ENCODE data around the gene SPP2.
A peak's percentile ranks its signal among the peaks of the same experiment; 100 is the strongest.

SPP2 gene

GRCh38 chr2:234033885-234034284 lies 16.6 kb upstream of the SPP2 start:
- no peak overlapping the region for H3K27ac ChIP-seq
- no peak for DNase-seq (ENCODE audit: low read depth, low spot score)

- H3K27ac ChIP-seq, result no peak overlapping the region
- no peak for DNase-seq (ENCODE audit: low read depth, low spot score)
These were observed 12.3 kb upstream of the SPP2 start for GRCh38 chr2:234038076-234038802.

GRCh38 chr2:234044157-234044556 lies 6.3 kb upstream of the SPP2 start:
- H3K27ac ChIP-seq, result no peak overlapping the region
- DNase-seq (ENCODE audit: low read depth, low spot score), result no peak

- no peak for DNase-seq (ENCODE audit: low read depth, low spot score)
- no peak overlapping the region for H3K27ac ChIP-seq
These were observed 4.0 kb upstream of the SPP2 start for GRCh38 chr2:234046521-234046920.

DNA sequence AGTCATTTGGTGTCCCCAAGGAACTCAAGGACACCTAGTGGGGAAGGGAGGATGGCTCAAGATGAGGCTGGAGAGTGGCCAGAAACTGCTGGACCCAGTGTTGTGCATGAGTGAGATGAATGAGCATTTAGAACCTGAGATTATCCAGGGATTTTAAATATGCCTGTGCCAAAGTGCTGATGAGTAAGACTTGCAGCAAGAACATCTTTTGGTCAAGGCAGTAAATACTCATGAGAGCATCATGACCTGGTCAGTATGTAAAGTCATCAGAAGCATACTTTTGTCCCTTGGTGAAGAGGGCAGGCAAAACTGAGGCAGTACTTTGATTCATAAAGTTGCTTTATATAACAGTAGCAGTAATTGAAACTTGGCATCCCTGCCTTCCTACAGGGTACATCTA lies 3.1 kb upstream of the SPP2 start:
- no peak overlapping the region for H3K27ac ChIP-seq
- no peak for DNase-seq (ENCODE audit: low read depth, low spot score)

GRCh38 chr2:234048049-234048448 lies 2.5 kb upstream of the SPP2 start:
- H3K27ac ChIP-seq, result no peak overlapping the region
- no peak for DNase-seq (ENCODE audit: low read depth, low spot score)

- DNase-seq (ENCODE audit: low read depth, low spot score), result no peak
These were observed 1.0 kb downstream of the SPP2 start for GRCh38 chr2:234051374-234052070.

DNA sequence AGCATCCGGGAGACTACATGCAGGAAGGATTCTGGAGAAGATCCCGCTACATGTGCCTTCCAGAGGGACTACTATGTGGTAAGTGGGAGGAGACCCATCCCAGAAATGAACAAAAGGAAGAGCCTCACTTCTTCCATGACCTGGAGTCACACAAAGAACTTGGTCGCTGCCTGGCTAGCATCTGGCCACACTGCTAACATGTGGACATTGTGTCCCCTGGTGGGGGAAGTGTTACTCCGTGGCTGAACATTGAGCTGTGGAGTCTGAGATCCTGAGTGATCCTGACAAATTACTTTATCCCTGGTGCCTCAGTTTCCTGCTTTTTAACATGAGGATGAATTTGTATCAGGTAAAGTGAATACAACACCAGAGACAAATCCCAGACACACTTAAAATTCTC lies 8.4 kb downstream of the SPP2 start:
- no peak overlapping the region for H3K27ac ChIP-seq
- DNase-seq (ENCODE audit: low read depth, low spot score), result no peak

More at GRCh38 chr2:234051374-234052070, 1.0 kb downstream of the SPP2 start:
- H3K27ac ChIP-seq, result peak overlapping the region; percentile 25

GRCh38 chr2:234060236-234060635 lies 9.7 kb downstream of the SPP2 start:
- DNase-seq (ENCODE audit: low read depth, low spot score), result no peak
- no peak overlapping the region for H3K27ac ChIP-seq

- no peak for DNase-seq (ENCODE audit: low read depth, low spot score)
- no peak overlapping the region for H3K27ac ChIP-seq
These were observed 11.2 kb downstream of the SPP2 start for GRCh38 chr2:234061624-234062257.

GRCh38 chr2:234066587-234066986 lies 16.1 kb downstream of the SPP2 start:
- H3K27ac ChIP-seq, result no peak overlapping the region
- no peak for DNase-seq (ENCODE audit: low read depth, low spot score)

- DNase-seq (ENCODE audit: low read depth, low spot score), result no peak
- H3K27ac ChIP-seq, result no peak overlapping the region
These were observed 21.2 kb downstream of the SPP2 start for GRCh38 chr2:234071664-234072063.

- H3K27ac ChIP-seq, result no peak overlapping the region
- no peak for DNase-seq (ENCODE audit: low read depth, low spot score)
These were observed 22.0 kb downstream of the SPP2 start for GRCh38 chr2:234072454-234072853.

DNA sequence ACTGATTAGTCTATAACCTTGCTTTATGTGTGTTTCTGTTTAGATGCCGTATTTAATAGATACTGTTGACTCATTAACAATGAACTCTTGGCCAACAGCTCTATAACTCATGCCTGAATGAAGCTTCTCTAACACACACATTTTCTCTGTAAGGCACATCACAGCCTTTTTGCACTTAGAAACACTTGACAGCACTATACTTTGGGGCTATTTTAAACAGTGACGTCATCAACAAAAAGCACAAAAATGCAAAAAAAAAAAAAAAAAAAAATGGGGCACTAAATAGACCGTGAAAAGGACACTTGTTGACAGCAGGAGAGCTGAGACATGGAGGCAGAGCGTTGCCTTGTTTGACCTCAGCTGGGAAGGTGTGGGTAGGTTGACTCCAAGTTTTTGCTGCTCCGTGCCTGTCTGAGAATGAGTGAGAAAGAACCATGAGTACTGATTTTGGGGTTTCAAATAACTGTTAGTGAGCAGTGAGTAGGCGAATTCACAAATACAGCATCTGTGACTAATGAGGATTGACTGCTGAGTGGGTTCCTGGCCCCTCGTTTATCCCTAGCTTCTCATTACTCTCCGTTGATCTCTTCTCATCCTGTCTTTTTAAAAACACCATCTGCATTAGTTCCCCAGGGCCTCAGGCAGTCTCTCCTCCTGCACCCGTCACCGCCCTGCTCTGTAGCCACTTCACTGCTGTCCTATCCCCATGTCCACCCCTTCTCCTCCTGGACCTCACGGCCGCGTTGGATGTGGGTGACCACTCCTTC lies 24.4 kb downstream of the SPP2 start:
- no peak for DNase-seq (ENCODE audit: low read depth, low spot score)
- no peak overlapping the region for H3K27ac ChIP-seq

DNA sequence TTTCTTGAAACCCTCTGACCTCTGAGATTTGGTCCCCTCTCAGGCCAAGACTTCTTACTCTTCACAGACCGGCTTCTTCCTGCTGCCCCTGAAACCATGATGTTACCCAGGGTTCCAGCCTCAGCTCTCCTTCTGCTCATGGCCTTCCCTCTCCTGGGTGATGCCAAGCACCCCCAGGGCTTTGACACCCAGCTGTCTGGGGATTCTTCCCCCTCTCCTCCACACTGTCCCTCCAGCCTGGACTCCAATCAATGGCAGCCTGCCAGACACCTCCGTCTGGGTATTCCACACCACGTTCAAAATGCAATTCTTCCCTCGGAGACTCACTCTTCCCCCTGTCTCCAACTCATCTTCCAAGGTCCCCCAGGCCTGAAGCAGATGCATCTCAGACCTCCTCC lies 25.0 kb downstream of the SPP2 start:
- DNase-seq (ENCODE audit: low read depth, low spot score), result no peak
- no peak overlapping the region for H3K27ac ChIP-seq

DNA sequence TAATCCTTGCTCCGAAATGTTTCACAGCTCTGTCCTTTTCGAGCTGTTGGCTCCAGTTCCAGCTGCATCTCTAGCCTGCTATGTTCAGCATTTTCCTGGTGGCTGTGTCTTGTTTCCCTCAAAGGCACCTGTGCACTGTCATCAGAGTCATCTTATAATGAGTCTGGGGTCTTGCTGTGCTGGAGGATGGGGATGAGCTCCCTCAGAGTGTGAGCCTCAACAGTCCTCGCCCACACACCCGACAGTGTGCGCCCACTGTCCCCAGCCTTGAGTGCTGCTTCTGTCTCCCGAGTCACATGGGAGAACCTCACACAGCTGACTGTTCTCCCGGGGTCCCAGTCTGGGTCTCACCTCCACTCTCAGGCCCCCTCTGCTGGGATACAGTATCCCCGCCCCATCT lies 25.4 kb downstream of the SPP2 start:
- H3K27ac ChIP-seq, result no peak overlapping the region
- no peak for DNase-seq (ENCODE audit: low read depth, low spot score)

- DNase-seq (ENCODE audit: low read depth, low spot score), result no peak
- H3K27ac ChIP-seq, result no peak overlapping the region
These were observed 25.9 kb downstream of the SPP2 start for GRCh38 chr2:234076451-234076850.

- no peak for DNase-seq (ENCODE audit: low read depth, low spot score)
- no peak overlapping the region for H3K27ac ChIP-seq
These were observed 27.6 kb downstream of the SPP2 start for GRCh38 chr2:234078129-234078528.

DNA sequence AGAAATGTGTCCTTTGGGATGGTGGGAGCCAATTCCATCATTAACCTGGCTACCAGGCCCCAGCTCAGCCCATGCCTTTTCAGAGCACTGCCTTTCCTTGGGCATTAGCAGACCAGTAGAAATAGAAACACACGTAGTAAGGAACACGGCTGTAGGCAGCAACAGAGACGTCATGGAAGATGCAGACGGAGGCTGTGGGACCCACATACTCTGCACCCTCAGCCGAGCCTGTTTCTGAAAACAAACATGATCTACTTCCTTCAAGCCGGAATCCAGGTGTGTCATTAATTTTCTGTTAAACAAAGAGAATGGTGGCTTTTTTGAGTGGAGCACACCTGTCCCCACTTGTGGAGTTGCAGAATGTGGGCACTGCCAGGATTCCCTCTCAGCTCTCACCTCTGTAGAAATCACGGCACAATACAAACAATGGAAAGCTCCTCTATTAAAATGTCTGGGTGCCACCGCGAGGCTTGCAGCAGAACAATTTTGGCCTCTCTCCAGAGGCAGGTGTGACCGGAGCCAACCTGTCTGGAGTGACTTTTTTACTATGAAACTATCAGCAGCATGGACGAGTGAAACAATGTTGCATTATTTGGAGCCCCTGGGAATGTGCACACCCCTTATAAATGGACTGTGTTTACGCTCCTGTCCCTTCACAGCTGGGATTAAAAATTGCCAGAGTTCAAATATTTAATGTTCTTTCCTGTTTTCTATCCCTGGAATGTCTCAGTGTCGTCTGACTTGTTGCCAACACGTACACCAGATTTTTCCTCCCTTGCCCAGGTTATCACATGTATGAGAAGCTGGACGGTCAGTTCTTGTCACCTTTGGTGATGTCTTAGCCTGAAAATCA lies 31.7 kb downstream of the SPP2 start:
- H3K27ac ChIP-seq, result no peak overlapping the region
- DNase-seq (ENCODE audit: low read depth, low spot score), result no peak

All from epithelial cell of prostate (primary cell).